K562 (cell line): ENCODE results near the gene ZMYND8. TPM values are rescaled to one million over a fixed set of nuclear protein-coding genes. Genes with fewer than 3 reads are reported as not detected.

Source experiments
- BRD9 ChIP-seq: fragments of 450-650 bp; IDR thresholded peaks from 2 replicates; pipeline ENCODE4 v1.6.1; 2018; ENCODE audit warnings: low read depth; ENCODE audit not compliant: partially characterized antibody
- ERF ChIP-seq: fragments of 450-650 bp; formaldehyde crosslinking; IDR thresholded peaks from 2 replicates; pipeline ENCODE4 v1.4.0; 2020; ENCODE audit warnings: mild to moderate bottlenecking, mixed read lengths
- EWSR1 ChIP-seq: fragments of 450-650 bp; IDR thresholded peaks from 2 replicates; pipeline ENCODE4 v1.6.1; 2018; ENCODE audit warnings: borderline replicate concordance, mild to moderate bottlenecking, low read depth, moderate library complexity; ENCODE audit not compliant: partially characterized antibody
- GTF2F1 ChIP-seq: IDR thresholded peaks from 2 replicates; pipeline ENCODE4 v1.6.1; 2011; ENCODE audit warnings: low read depth, low read length, improper control_type of control experiment
- KDM1A ChIP-seq, 2 experiments: fragments of 450-650 bp; IDR thresholded peaks; 2 replicates each; pipeline ENCODE4 v1.6.1; 2016; ENCODE audit warnings: mild to moderate bottlenecking in 2 of 2
- MCM3 ChIP-seq: fragments of 450-650 bp; IDR thresholded peaks from 2 replicates; pipeline ENCODE4 v1.6.1; 2016
- NR1H2 ChIP-seq: sonication (generic); formaldehyde crosslinking; IDR thresholded peaks from 2 replicates; pipeline ENCODE4 v1.4.0; 2020; ENCODE audit warnings: mild to moderate bottlenecking, missing genetic modification reagents
- POLR2AphosphoS2 ChIP-seq: IDR thresholded peaks from 2 replicates; pipeline ENCODE4 v1.6.1; 2012; ENCODE audit warnings: low read length, improper control_type of control experiment
- RB1 ChIP-seq: fragments of 450-650 bp; IDR thresholded peaks from 2 replicates; pipeline ENCODE4 v1.6.1; 2017; ENCODE audit warnings: low read depth, mild to moderate bottlenecking
- SRSF9 ChIP-seq: fragments of 200-400 bp; formaldehyde crosslinking; IDR thresholded peaks from 2 replicates; pipeline ENCODE4 v1.6.1; 2017; ENCODE audit warnings: low read depth, low read length, borderline replicate concordance
- ZNF23 ChIP-seq: fragments of 250-450 bp; sonication (Bioruptor Pico); IDR thresholded peaks from 2 replicates; pipeline ENCODE4 v1.4.0; 2020; ENCODE audit warnings: mild to moderate bottlenecking
- ZNF239 ChIP-seq: fragments of 250-450 bp; sonication (Bioruptor Pico); IDR thresholded peaks from 2 replicates; pipeline ENCODE4 v1.4.0; 2020; ENCODE audit warnings: mild to moderate bottlenecking
- polyA plus RNA-seq, 8 experiments: library from polyadenylated mRNA; depleted of rRNA in 4 of 8; stranded (reverse) in 5 of 8; unstranded in 3 of 8; fragments of >200 nt; fragmentation: Nextera tagmentation in 2 of 8; fragmentation: Illumina TruSeq in 1 of 8; extraction: Ambion mirVana in 2 of 8; extraction: Trizol in 1 of 8; gene quantifications; 2 replicates each; pipeline versions ENCODE4 v1.2.1 to v1.2.3, GENCODE V29; 2011 to 2014; ENCODE audit warnings: inconsistent platforms in 1 of 8, missing spikeins in 1 of 8
- total RNA-seq, 7 experiments: library from RNA; depleted of rRNA in 6 of 7; stranded (reverse); fragments of >200 nt in 6 of 7; fragmentation: Illumina TruSeq in 2 of 7; extraction: Trizol in 2 of 7; gene quantifications; 2 replicates each; pipeline versions ENCODE4 v1.2.1 to v1.2.3, GENCODE V29; 2011 to 2021; ENCODE audit warnings: low replicate concordance in 1 of 7
- TF ChIP-seq, protein P1 (sequence below): fragments of 250-450 bp; sonication (Bioruptor Pico); IDR thresholded peaks from 2 replicates; pipeline ENCODE4 v1.5.0; 2021
- TF ChIP-seq, protein P2 (sequence below), 2 experiments: fragments of 250-450 bp in 1 of 2; fragments of 450-650 bp in 1 of 2; sonication (Bioruptor Pico) in 1 of 2; IDR thresholded peaks; 2 replicates each; pipeline versions ENCODE4 v1.6.1 to v1.8.0; 2016 to 2021; ENCODE audit warnings: mild to moderate bottlenecking in 2 of 2, moderate library complexity in 2 of 2, missing compliant biosample characterization in 1 of 2, missing genetic modification characterization in 1 of 2
- TF ChIP-seq, protein P3 (sequence below): fragments of 450-650 bp; IDR thresholded peaks from 2 replicates; pipeline ENCODE4 v1.6.1; 2017; ENCODE audit warnings: antibody characterized with exemption, mild to moderate bottlenecking
- TF ChIP-seq, protein P4 (sequence below): sonication (generic); formaldehyde crosslinking; IDR thresholded peaks from 2 replicates; pipeline ENCODE4 v1.8.0; 2022; ENCODE audit warnings: missing genetic modification reagents, mild to moderate bottlenecking, borderline replicate concordance
- TF ChIP-seq, protein P5 (sequence below): IDR thresholded peaks from 3 replicates; pipeline ENCODE4 v1.6.1; 2011; ENCODE audit warnings: borderline replicate concordance, mild to moderate bottlenecking, moderate library complexity; ENCODE audit not compliant: insufficient read length; ENCODE audit errors: extremely low read depth

Gene ZMYND8
- total and polyA plus RNA-seq, 9 of the 15 experiments (the other 6 are each of a cell fraction or from before 2014, with no cell fraction given), result 31.8 to 148 (median 71.9) TPM

DNA sequence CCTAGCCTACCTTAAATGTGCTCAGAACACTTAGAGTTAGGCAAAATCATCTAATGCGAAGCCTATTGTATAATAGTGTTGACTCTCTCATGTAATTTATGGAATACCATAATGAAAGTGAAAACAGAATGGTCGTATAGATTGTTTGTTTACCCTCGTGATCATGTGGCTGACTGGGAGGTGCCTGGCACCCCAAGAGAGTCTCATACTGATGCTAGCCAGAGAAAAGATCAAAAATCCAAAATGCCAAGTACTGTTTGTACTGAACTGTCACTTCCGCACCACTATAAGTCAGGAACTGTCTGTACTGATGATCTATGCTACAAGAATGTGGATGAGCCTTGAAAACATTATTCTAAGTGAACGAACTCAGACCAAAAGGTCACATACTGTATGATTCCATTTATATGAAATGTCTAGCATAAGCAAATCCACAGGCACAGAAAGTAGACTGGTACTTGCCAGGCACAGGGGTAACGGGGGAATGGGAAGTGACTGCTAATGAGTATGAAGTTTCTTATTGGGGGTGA lies 22.4 kb downstream of the ZMYND8 start (continued):
- TF ChIP-seq BRD9 (no peak), EWSR1 (peak; percentile 54), ERF (CRISPR knock-in tag) (no peak), MCM3 (no peak), RB1 (no peak), NR1H2 (CRISPR knock-in tag) (no peak), SRSF9 (no peak), ZNF23 (no peak), GTF2F1 (no peak), ZNF239 (CRISPR knock-in tag) (no peak), KDM1A (IDR thresholded peaks at IDR 0.05) (no peak), POLR2AphosphoS2 (no peak)
- TF ChIP-seq, protein P1, sequence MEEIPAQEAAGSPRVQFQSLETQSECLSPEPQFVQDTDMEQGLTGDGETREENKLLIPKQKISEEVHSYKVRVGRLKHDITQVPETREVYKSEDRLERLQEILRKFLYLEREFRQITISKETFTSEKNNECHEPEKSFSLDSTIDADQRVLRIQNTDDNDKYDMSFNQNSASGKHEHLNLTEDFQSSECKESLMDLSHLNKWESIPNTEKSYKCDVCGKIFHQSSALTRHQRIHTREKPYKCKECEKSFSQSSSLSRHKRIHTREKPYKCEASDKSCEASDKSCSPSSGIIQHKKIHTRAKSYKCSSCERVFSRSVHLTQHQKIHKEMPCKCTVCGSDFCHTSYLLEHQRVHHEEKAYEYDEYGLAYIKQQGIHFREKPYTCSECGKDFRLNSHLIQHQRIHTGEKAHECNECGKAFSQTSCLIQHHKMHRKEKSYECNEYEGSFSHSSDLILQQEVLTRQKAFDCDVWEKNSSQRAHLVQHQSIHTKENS (CRISPR knock-in tag), result no peak
- TF ChIP-seq, protein P2, sequence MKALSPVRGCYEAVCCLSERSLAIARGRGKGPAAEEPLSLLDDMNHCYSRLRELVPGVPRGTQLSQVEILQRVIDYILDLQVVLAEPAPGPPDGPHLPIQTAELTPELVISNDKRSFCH (CRISPR knock-in tag; IDR thresholded peaks at IDR 0.05), result no peak
- TF ChIP-seq, protein P2 (tag; IDR thresholded peaks at IDR 0.05), result 0 out of 2 replicates have a peak, but pooled peaks have one; percentile 36
- TF ChIP-seq, protein P3, sequence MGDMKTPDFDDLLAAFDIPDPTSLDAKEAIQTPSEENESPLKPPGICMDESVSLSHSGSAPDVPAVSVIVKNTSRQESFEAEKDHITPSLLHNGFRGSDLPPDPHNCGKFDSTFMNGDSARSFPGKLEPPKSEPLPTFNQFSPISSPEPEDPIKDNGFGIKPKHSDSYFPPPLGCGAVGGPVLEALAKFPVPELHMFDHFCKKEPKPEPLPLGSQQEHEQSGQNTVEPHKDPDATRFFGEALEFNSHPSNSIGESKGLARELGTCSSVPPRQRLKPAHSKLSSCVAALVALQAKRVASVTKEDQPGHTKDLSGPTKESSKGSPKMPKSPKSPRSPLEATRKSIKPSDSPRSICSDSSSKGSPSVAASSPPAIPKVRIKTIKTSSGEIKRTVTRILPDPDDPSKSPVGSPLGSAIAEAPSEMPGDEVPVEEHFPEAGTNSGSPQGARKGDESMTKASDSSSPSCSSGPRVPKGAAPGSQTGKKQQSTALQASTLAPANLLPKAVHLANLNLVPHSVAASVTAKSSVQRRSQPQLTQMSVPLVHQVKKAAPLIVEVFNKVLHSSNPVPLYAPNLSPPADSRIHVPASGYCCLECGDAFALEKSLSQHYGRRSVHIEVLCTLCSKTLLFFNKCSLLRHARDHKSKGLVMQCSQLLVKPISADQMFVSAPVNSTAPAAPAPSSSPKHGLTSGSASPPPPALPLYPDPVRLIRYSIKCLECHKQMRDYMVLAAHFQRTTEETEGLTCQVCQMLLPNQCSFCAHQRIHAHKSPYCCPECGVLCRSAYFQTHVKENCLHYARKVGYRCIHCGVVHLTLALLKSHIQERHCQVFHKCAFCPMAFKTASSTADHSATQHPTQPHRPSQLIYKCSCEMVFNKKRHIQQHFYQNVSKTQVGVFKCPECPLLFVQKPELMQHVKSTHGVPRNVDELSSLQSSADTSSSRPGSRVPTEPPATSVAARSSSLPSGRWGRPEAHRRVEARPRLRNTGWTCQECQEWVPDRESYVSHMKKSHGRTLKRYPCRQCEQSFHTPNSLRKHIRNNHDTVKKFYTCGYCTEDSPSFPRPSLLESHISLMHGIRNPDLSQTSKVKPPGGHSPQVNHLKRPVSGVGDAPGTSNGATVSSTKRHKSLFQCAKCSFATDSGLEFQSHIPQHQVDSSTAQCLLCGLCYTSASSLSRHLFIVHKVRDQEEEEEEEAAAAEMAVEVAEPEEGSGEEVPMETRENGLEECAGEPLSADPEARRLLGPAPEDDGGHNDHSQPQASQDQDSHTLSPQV, result 0 out of 2 replicates have a peak, but pooled peaks have one; percentile 41
- TF ChIP-seq, protein P4, sequence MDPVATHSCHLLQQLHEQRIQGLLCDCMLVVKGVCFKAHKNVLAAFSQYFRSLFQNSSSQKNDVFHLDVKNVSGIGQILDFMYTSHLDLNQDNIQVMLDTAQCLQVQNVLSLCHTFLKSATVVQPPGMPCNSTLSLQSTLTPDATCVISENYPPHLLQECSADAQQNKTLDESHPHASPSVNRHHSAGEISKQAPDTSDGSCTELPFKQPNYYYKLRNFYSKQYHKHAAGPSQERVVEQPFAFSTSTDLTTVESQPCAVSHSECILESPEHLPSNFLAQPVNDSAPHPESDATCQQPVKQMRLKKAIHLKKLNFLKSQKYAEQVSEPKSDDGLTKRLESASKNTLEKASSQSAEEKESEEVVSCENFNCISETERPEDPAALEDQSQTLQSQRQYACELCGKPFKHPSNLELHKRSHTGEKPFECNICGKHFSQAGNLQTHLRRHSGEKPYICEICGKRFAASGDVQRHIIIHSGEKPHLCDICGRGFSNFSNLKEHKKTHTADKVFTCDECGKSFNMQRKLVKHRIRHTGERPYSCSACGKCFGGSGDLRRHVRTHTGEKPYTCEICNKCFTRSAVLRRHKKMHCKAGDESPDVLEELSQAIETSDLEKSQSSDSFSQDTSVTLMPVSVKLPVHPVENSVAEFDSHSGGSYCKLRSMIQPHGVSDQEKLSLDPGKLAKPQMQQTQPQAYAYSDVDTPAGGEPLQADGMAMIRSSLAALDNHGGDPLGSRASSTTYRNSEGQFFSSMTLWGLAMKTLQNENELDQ (CRISPR knock-in tag), result no peak
- TF ChIP-seq, protein P5, sequence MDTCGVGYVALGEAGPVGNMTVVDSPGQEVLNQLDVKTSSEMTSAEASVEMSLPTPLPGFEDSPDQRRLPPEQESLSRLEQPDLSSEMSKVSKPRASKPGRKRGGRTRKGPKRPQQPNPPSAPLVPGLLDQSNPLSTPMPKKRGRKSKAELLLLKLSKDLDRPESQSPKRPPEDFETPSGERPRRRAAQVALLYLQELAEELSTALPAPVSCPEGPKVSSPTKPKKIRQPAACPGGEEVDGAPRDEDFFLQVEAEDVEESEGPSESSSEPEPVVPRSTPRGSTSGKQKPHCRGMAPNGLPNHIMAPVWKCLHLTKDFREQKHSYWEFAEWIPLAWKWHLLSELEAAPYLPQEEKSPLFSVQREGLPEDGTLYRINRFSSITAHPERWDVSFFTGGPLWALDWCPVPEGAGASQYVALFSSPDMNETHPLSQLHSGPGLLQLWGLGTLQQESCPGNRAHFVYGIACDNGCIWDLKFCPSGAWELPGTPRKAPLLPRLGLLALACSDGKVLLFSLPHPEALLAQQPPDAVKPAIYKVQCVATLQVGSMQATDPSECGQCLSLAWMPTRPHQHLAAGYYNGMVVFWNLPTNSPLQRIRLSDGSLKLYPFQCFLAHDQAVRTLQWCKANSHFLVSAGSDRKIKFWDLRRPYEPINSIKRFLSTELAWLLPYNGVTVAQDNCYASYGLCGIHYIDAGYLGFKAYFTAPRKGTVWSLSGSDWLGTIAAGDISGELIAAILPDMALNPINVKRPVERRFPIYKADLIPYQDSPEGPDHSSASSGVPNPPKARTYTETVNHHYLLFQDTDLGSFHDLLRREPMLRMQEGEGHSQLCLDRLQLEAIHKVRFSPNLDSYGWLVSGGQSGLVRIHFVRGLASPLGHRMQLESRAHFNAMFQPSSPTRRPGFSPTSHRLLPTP, result no peak
